ENCODE measurements around the gene TTC23. TPM values are rescaled to one million over a fixed set of nuclear protein-coding genes. Genes with fewer than 3 reads are reported as not detected.

The TTC23 gene
- total RNA-seq, 2 donors from 2014 or later, result 3.9 to 4.6 TPM

- ATAC-seq (replicated peaks in 1 of 2), result no peak
- Mint-ChIP-seq H3K27me3 (ENCODE audit: low read depth) (peaks cover 39% of the 10 kb centered on the region), H3K36me3 (ENCODE audit: insufficient read depth in 2 of 2) (no peaks in the 10 kb centered on the region)
Observed at GRCh38 chr15:99099661-99100060, 149.7 kb downstream of the TTC23 start.

GRCh38 chr15:99098991-99099390 lies 150.4 kb downstream of the TTC23 start:
- Mint-ChIP-seq H3K4me1 (ENCODE audit: low read depth) (no peaks in the 10 kb centered on the region), H3K27ac (no peak overlapping the region), H3K27me3 (ENCODE audit: low read depth) (peaks cover 44% of the 10 kb centered on the region), H3K36me3 (ENCODE audit: insufficient read depth in 2 of 2) (no peaks in the 10 kb centered on the region), H3K9me3 (no peaks in the 10 kb centered on the region), H3K4me3 (no peak overlapping the region)
- DNase-seq (no peak), ATAC-seq (replicated peaks in 1 of 2) (no peak)

More at GRCh38 chr15:99099661-99100060, 149.7 kb downstream of the TTC23 start:
- no peak for DNase-seq
- Mint-ChIP-seq H3K27ac (no peak overlapping the region), H3K4me3 (peak overlapping the region in 1 of 2 donors; percentile 34), H3K9me3 (no peaks in the 10 kb centered on the region), H3K4me1 (ENCODE audit: low read depth) (no peaks in the 10 kb centered on the region)

- H3K27ac Mint-ChIP-seq, result no peak overlapping the region
- H3K4me1 Mint-ChIP-seq (ENCODE audit: low read depth), result no peaks in the 10 kb centered on the region
- ATAC-seq (replicated peaks in 1 of 2) (no peak), DNase-seq (no peak)
- no peak overlapping the region for H3K4me3 Mint-ChIP-seq
- H3K9me3 Mint-ChIP-seq, result no peaks in the 10 kb centered on the region
- H3K27me3 Mint-ChIP-seq (ENCODE audit: low read depth), result peaks cover 39% of the 10 kb centered on the region
- H3K36me3 Mint-ChIP-seq (ENCODE audit: insufficient read depth in 2 of 2), result no peaks in the 10 kb centered on the region
Observed at GRCh38 chr15:99098426-99098825, 151.0 kb downstream of the TTC23 start.

- no peak for ATAC-seq (replicated peaks in 1 of 2)
- H3K27me3 Mint-ChIP-seq (ENCODE audit: low read depth), result peaks cover 33% of the 10 kb centered on the region
Observed at GRCh38 chr15:99097441-99098410, 151.7 kb downstream of the TTC23 start.

GRCh38 chr15:99096894-99097426 lies 152.4 kb downstream of the TTC23 start:
- no peaks in the 10 kb centered on the region for H3K36me3 Mint-ChIP-seq (ENCODE audit: insufficient read depth in 2 of 2)
- DNase-seq, result no peak

More at GRCh38 chr15:99097441-99098410, 151.7 kb downstream of the TTC23 start:
- H3K27ac Mint-ChIP-seq, result no peak overlapping the region
- H3K4me1 Mint-ChIP-seq (ENCODE audit: low read depth), result no peaks in the 10 kb centered on the region
- no peaks in the 10 kb centered on the region for H3K36me3 Mint-ChIP-seq (ENCODE audit: insufficient read depth in 2 of 2)
- no peaks in the 10 kb centered on the region for H3K9me3 Mint-ChIP-seq
- H3K4me3 Mint-ChIP-seq, result no peak overlapping the region
- no peak for DNase-seq

GRCh38 chr15:99096173-99096893 lies 153.0 kb downstream of the TTC23 start:
- H3K4me3 Mint-ChIP-seq, result no peak overlapping the region
- H3K4me1 Mint-ChIP-seq (ENCODE audit: low read depth), result no peaks in the 10 kb centered on the region
- peaks cover 19% of the 10 kb centered on the region for H3K27me3 Mint-ChIP-seq (ENCODE audit: low read depth)
- DNase-seq (no peak), ATAC-seq (replicated peaks in 1 of 2) (no peak)
- no peaks in the 10 kb centered on the region for H3K9me3 Mint-ChIP-seq
- H3K36me3 Mint-ChIP-seq (ENCODE audit: insufficient read depth in 2 of 2), result no peaks in the 10 kb centered on the region
- H3K27ac Mint-ChIP-seq, result no peak overlapping the region

More at GRCh38 chr15:99096894-99097426, 152.4 kb downstream of the TTC23 start:
- H3K27me3 Mint-ChIP-seq (ENCODE audit: low read depth), result peaks cover 25% of the 10 kb centered on the region
- H3K4me3 Mint-ChIP-seq, result no peak overlapping the region
- ATAC-seq (replicated peaks in 1 of 2), result no peak
- no peaks in the 10 kb centered on the region for H3K4me1 Mint-ChIP-seq (ENCODE audit: low read depth)
- no peak overlapping the region for H3K27ac Mint-ChIP-seq
- H3K9me3 Mint-ChIP-seq, result no peaks in the 10 kb centered on the region

- DNase-seq (no peak), ATAC-seq (replicated peaks in 1 of 2) (no peak)
- no peak overlapping the region for H3K27ac Mint-ChIP-seq
- peaks cover 18% of the 10 kb centered on the region for H3K27me3 Mint-ChIP-seq (ENCODE audit: low read depth)
- no peaks in the 10 kb centered on the region for H3K36me3 Mint-ChIP-seq (ENCODE audit: insufficient read depth in 2 of 2)
- H3K4me3 Mint-ChIP-seq, result no peak overlapping the region
- H3K4me1 Mint-ChIP-seq (ENCODE audit: low read depth), result peaks cover under 1% of the 10 kb centered on the region
- H3K9me3 Mint-ChIP-seq, result no peaks in the 10 kb centered on the region
Observed at GRCh38 chr15:99095626-99096025, 153.8 kb downstream of the TTC23 start.

- H3K27me3 Mint-ChIP-seq (ENCODE audit: low read depth), result peaks cover 13% of the 10 kb centered on the region
- no peak for DNase-seq
- no peaks in the 10 kb centered on the region for H3K36me3 Mint-ChIP-seq (ENCODE audit: insufficient read depth in 2 of 2)
- no peak overlapping the region for H3K27ac Mint-ChIP-seq
- ATAC-seq (replicated peaks in 1 of 2), result no peak
- H3K9me3 Mint-ChIP-seq, result no peaks in the 10 kb centered on the region
- H3K4me1 Mint-ChIP-seq (ENCODE audit: low read depth), result peaks cover 11% of the 10 kb centered on the region
- no peak overlapping the region for H3K4me3 Mint-ChIP-seq
Observed at GRCh38 chr15:99092554-99093172, 156.7 kb downstream of the TTC23 start.

- Mint-ChIP-seq H3K9me3 (no peaks in the 10 kb centered on the region), H3K27ac (no peak overlapping the region), H3K4me1 (ENCODE audit: low read depth) (peaks cover 11% of the 10 kb centered on the region), H3K4me3 (no peak overlapping the region), H3K27me3 (ENCODE audit: low read depth) (peaks cover 13% of the 10 kb centered on the region), H3K36me3 (ENCODE audit: insufficient read depth in 2 of 2) (no peaks in the 10 kb centered on the region)
- ATAC-seq (replicated peaks in 1 of 2), result no peak
- no peak for DNase-seq
Observed at GRCh38 chr15:99090938-99091337, 158.4 kb downstream of the TTC23 start.

GRCh38 chr15:99090011-99090699 lies 159.2 kb downstream of the TTC23 start:
- ATAC-seq (replicated peaks in 1 of 2) (peak; percentile 46 to 65), DNase-seq (no peak)
- no peaks in the 10 kb centered on the region for H3K9me3 Mint-ChIP-seq

GRCh38 chr15:99087405-99087943 lies 161.9 kb downstream of the TTC23 start:
- ATAC-seq (replicated peaks in 1 of 2), result no peak
- Mint-ChIP-seq H3K9me3 (no peaks in the 10 kb centered on the region), H3K4me1 (ENCODE audit: low read depth) (peaks cover 11% of the 10 kb centered on the region), H3K36me3 (ENCODE audit: insufficient read depth in 2 of 2) (no peaks in the 10 kb centered on the region), H3K4me3 (no peak overlapping the region), H3K27me3 (ENCODE audit: low read depth) (peaks cover 7% of the 10 kb centered on the region), H3K27ac (no peak overlapping the region)
- DNase-seq, result no peak

More at GRCh38 chr15:99090011-99090699, 159.2 kb downstream of the TTC23 start:
- peaks cover 11% of the 10 kb centered on the region for H3K4me1 Mint-ChIP-seq (ENCODE audit: low read depth)
- H3K36me3 Mint-ChIP-seq (ENCODE audit: insufficient read depth in 2 of 2), result no peaks in the 10 kb centered on the region
- peaks cover 13% of the 10 kb centered on the region for H3K27me3 Mint-ChIP-seq (ENCODE audit: low read depth)
- H3K27ac Mint-ChIP-seq, result no peak overlapping the region
- peak overlapping the region in 1 of 2 donors; percentile 44 for H3K4me3 Mint-ChIP-seq

GRCh38 chr15:99086327-99086667 lies 163.1 kb downstream of the TTC23 start:
- Mint-ChIP-seq H3K9me3 (no peaks in the 10 kb centered on the region), H3K27ac (no peak overlapping the region)

More at GRCh38 chr15:99086327-99086667, 163.1 kb downstream of the TTC23 start:
- peaks cover 17% of the 10 kb centered on the region for H3K27me3 Mint-ChIP-seq (ENCODE audit: low read depth)
- ATAC-seq (replicated peaks in 1 of 2), result no peak
- DNase-seq, result no peak
- H3K4me1 Mint-ChIP-seq (ENCODE audit: low read depth), result peaks cover 11% of the 10 kb centered on the region
- H3K36me3 Mint-ChIP-seq (ENCODE audit: insufficient read depth in 2 of 2), result no peaks in the 10 kb centered on the region
- no peak overlapping the region for H3K4me3 Mint-ChIP-seq

All from activated T-cell treated with anti-CD3 and anti-CD28 coated beads, Interleukin-2, amount 50 U/mL, for 72 hours (primary cell).